Measurements from ENCODE around the gene MANBA.
"Not testable (repeated sequence)": the region's sequence is repeated elsewhere in the genome, so short reads cannot be mapped to it uniquely, and the experiment has no call there.

MANBA gene

GRCh38 chr4:102761296-102761701, 531 bp upstream of the MANBA start:
- FAIRE-seq = no peak

- FAIRE-seq = no peak
These were observed 730 bp downstream of the MANBA start for GRCh38 chr4:102759831-102760644.

GRCh38 chr4:102758241-102759160, 2.3 kb downstream of the MANBA start:
- no peak for FAIRE-seq

DNA sequence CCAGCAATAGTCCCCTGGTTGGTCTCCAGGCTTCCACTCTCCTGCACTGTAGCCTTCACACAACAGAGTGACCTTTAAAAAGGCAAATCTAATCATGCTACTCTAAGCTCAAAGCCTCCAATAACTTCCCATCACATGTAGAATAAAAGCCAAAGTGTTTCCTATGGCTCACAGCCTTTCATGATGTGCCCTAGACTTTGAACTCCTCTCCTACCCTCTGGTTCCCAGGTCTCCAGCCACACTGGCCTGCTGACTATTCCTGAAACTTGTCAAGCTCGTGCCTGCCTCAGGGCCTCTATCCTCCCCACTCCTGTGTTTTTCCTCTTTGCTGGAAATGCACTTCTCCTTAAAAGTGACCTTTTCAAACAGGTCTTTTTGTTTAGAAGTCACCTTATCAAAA, 3.1 kb downstream of the MANBA start:
- no peak for FAIRE-seq

DNA sequence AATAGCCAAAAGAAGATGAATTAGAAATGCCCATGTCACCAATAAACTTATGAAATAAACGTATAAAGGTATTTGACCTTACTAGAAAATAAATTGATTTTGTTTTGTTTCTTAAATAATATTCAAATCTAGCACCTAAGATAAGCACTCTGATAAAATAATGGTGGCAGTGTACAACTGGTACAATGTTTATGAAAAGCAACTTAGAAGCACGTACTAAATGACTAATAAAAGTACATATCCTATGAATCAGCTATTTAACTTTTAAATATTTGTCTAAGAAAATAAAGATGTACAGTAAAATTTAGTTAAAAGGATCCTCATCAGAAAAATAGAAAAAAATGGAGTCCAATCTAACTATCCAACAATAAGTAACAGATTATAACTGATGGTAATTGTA, 6.7 kb downstream of the MANBA start:
- FAIRE-seq = no peak

- no peak for FAIRE-seq
These were observed 8.8 kb downstream of the MANBA start for GRCh38 chr4:102751941-102752340.

DNA sequence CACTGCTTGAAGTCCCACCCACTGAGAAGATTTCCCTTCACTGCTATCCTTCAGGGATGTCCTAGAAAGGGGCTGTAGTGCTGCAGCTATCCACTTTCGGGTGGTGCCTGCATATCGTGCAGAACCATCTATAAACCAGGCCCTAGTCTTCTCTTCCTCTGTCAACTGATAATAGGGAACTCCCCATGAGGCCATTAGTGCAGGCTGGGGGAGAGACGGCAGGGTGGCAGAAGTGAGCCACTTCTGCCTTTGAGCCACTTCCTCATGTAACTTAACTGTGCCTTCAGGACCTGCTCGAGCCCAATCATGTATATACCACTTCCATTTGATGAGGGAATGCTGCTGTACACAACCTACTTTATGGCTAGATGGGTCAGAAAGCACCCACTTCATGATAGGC, 17.4 kb downstream of the MANBA start:
- FAIRE-seq = not testable (repeated sequence)

DNA sequence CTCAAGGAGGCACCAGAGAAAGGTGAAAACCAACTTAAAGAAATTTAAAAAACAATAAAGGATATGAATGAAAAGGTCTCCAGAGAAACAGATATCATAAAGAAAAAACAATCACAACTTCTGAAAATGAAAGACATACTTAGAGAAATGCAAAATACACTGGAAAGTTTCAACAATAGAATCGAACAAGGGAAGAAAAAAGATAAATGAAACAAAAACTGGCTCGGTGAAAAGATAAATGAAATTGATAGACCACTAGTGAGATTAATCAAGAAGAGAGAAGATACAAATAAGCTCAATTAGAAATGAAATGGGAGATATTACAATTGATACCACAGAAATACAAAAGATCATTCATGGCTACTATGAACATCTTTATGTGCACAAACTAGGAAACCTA, 22.0 kb downstream of the MANBA start:
- FAIRE-seq = not testable (repeated sequence)

- no peak for FAIRE-seq
These were observed 23.9 kb downstream of the MANBA start for GRCh38 chr4:102736636-102737549.

DNA sequence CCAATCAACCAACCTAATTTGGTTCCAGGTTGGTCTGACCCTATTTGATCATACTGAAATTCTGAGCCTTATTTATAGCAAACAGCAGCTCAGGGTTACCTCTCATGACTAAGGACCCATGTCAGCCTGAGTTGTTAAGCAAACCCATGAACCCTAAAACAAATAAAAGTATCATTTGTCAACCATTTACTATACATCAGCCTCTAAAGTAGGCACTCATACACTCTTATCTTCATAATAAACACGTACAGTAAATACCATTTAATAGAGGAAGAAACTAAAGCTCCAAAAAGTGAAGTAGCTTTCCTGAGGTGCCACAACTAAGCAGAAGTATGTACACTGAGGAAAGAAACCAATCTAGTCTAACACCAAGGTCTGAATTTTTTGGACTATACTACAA, 25.2 kb downstream of the MANBA start:
- FAIRE-seq = no peak

DNA sequence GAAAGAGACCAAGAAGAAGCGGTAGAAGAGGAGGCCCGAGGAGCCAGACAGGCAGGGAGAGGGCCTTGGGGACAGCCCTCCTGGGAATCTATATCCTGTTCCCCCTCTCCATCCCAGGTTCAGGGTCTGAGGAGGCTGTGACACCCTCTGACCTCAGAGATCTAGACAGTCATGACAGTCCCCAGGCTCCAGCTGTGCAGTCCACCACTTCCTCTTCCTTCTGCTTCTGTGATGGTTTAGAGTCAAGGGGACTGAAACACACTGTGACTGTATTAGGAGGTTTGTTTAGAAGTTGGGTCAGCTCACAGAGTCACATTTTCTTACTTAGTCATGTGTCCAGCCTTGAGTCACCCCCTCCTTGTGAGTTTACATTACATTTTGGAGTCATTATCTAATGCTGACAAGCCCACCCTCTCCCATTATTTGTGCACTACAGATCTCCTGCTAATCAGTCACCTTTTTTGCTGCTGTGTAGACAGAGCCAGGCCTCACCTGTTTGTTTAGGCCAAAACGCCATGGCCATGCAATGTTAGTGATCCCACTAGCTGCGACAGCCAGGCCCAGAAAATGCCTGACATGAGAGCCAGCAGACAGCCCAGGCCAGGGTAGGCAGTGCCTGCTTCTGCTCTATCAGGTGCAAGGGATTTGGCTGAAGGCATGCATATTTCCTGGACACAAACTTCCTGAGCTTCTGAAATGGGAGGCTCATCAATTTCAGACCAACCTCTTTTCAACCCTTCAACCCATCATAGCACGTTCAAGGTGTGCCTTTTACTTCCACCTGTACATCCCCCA, 26.0 kb downstream of the MANBA start:
- FAIRE-seq = no peak

DNA sequence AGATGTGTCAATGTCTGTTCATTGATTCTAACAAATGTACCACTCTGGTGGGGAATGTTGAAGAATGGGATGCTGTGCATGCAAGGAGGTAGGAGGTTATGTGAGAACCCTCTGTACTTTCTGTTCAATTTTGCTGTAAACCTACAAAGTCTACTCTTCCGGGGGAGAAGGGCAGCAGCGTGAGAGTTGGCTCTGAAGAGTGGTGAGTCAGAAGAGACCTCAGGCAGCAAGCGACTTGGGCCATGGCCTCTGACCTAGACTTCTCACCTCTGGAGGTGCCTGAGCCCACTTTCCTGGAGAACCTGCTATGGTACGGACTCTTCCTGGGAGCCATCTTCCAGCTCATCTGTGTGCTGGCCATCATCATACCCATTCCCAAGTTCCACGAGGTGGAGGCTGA, 26.7 kb downstream of the MANBA start:
- FAIRE-seq = no peak

DNA sequence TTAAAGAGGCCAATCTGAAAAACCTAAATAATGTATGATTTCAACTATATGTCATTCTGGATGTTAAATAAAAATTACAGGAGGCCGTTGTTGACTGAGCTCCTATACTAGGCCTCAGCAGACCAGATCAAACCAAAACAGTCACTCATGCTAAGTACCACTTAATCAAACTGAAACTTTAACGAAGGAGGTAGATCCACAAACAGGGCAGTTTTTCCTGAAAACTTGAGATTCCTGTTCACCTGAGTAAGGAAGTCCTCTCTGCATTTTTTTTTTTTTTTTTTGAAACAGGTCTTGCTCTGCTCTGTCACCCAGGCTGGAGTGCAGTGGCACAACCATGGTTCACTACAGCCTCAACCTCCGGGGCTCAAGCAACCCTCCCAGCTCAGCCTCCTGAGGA, 27.7 kb downstream of the MANBA start:
- FAIRE-seq = no peak

DNA sequence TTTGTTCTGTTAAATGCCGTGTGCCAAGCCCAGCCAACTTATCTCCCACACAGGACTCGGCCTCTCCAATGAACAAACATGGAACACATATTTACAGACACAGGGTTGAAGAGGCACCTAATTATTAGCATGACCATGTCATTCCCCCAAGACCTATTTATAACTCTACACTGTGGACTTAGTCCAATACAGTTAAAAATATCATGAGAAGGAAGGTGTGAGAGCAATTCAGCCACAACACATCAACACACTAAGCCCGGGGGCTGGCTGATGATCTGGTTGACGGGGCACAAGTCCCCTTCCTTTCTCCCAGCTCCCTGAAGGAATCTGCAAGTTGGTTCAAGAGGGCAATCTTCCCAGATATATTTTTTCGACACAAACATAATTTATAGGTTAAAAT, 28.1 kb downstream of the MANBA start:
- FAIRE-seq = no peak

GRCh38 chr4:102730968-102731533, 29.7 kb downstream of the MANBA start:
- no peak for FAIRE-seq

GRCh38 chr4:102729486-102729885, 31.3 kb downstream of the MANBA start:
- not testable (repeated sequence) for FAIRE-seq

DNA sequence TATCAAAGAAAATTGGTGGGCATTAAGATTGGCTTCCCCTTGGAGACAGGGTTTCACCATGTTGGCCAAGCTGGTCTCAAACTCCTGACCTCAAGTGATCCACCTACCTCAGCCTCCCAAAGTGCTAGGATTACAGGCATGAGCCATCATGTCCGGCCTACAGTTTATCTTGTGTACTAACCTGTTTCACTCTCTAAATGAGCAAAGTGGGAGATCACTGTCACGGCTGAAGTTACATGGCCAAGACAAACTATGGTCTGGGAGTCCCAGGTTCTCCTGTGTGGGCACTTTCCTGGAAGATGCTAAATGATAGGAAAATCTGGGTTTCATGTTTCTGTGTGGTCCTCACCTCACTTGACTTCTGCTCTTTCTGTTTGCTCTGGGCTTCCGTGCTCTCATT, 33.8 kb downstream of the MANBA start:
- not testable (repeated sequence) for FAIRE-seq

GRCh38 chr4:102726068-102726467, 34.7 kb downstream of the MANBA start:
- FAIRE-seq = no peak

DNA sequence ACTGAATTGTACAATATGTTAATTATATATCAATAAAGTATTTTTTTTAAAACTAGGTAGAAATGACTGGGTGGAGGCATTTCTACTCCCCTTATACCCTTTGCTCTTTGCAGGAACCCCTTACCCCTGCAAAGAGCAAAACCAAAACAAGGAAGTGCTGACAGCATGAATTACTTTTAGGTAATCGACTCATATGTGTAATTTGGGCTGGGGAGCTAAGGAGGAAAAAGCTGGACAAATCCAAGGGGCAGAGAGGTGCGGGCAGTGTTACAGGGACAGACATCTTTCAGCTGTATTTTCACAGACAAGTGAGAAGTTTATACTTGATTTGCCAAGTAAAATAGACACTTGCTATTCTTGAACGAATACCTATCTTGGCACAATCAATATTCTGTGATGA, 35.5 kb downstream of the MANBA start:
- no peak for FAIRE-seq

- FAIRE-seq = no peak
These were observed 37.3 kb downstream of the MANBA start for GRCh38 chr4:102723511-102723910.

GRCh38 chr4:102722740-102723139, 38.0 kb downstream of the MANBA start:
- no peak for FAIRE-seq

All from endometrium (tissue), 2 donors.